Stimulated activated CD4-positive, alpha-beta T cell treated with anti-CD3 and anti-CD28 coated beads, Interleukin-15, amount 100 ng/mL, for 1 hour (primary cell): Measurements from ENCODE around the gene TSPAN1.
"Not testable (repeated sequence)": the region's sequence is repeated elsewhere in the genome, so short reads cannot be mapped to it uniquely, and the experiment has no call there.

Source experiments
- DNase-seq, 2 donors: peaks; one replicate each; pipeline ENCODE4 v3.0.0-alpha.2; 2020; ENCODE audit warnings: low read depth in 1 of 2, low spot score in 1 of 2

The TSPAN1 gene

GRCh38 chr1:46215504-46215903 lies 40.6 kb downstream of the TSPAN1 start:
- no peak for DNase-seq

GRCh38 chr1:46218443-46218842 lies 43.6 kb downstream of the TSPAN1 start:
- no peak for DNase-seq

GRCh38 chr1:46219551-46220520 lies 44.9 kb downstream of the TSPAN1 start:
- DNase-seq = no peak

GRCh38 chr1:46220808-46221207 lies 45.9 kb downstream of the TSPAN1 start:
- no peak for DNase-seq

- no peak for DNase-seq
Observed at GRCh38 chr1:46221749-46222148, 46.9 kb downstream of the TSPAN1 start.

- not testable (repeated sequence) for DNase-seq
Observed at GRCh38 chr1:46223055-46223454, 48.2 kb downstream of the TSPAN1 start.

- DNase-seq = no peak
Observed at GRCh38 chr1:46223472-46223943, 48.6 kb downstream of the TSPAN1 start.

GRCh38 chr1:46224966-46225365 lies 50.1 kb downstream of the TSPAN1 start:
- no peak for DNase-seq

- not testable (repeated sequence) for DNase-seq
Observed at GRCh38 chr1:46231231-46231630, 56.3 kb downstream of the TSPAN1 start.
